ENCODE data around the gene GCSAML.

GRCh38 chr1:247552231-247552630 is 3.3 kb downstream of the GCSAML start:
- no peak for TF ChIP-seq EP300 (IDR thresholded peaks at IDR 0.05; ENCODE audit: borderline replicate concordance)
- TF ChIP-seq TEAD4 (IDR thresholded peaks at IDR 0.05) = no peak
- no peak for TF ChIP-seq EGR1 (IDR thresholded peaks at IDR 0.05)
- TF ChIP-seq, protein P1, sequence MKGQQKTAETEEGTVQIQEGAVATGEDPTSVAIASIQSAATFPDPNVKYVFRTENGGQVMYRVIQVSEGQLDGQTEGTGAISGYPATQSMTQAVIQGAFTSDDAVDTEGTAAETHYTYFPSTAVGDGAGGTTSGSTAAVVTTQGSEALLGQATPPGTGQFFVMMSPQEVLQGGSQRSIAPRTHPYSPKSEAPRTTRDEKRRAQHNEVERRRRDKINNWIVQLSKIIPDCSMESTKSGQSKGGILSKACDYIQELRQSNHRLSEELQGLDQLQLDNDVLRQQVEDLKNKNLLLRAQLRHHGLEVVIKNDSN (IDR thresholded peaks at IDR 0.05) = no peak
- TF ChIP-seq CEBPB (IDR thresholded peaks at IDR 0.05) = no peak
- TF ChIP-seq REST (IDR thresholded peaks at IDR 0.05; ENCODE audit: low read depth) = no peak
- no peak for TF ChIP-seq CREB1 (IDR thresholded peaks at IDR 0.05; ENCODE audit: low read depth)
- TF ChIP-seq, protein P2, sequence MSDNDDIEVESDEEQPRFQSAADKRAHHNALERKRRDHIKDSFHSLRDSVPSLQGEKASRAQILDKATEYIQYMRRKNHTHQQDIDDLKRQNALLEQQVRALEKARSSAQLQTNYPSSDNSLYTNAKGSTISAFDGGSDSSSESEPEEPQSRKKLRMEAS (IDR thresholded peaks at IDR 0.05) = no peak
- no peak for TF ChIP-seq YY1 (IDR thresholded peaks at IDR 0.05; ENCODE audit: low read depth)
- TF ChIP-seq RAD21 (IDR thresholded peaks at IDR 0.05; ENCODE audit: low read depth) = no peak
- no peak for TF ChIP-seq TAF1 (IDR thresholded peaks at IDR 0.05; ENCODE audit: low read depth)
- no peak for TF ChIP-seq NFIC (IDR thresholded peaks at IDR 0.05)
